ENCODE data around the gene PTPN2.

- TF ChIP-seq CTCF (conservative IDR thresholded peaks at IDR 0.05; ENCODE audit: low read depth, low read length), result no peak
- TF ChIP-seq EZH2 (IDR thresholded peaks at IDR 0.05; ENCODE audit: borderline replicate concordance, low read depth, low read length, poor library complexity, severe bottlenecking), result no peak
Observed at GRCh38 chr18:12906119-12906518, 22.1 kb upstream of the PTPN2 start.

All from A673 (cell line).